Activated gamma-delta T cell treated with anti-CD3 and anti-CD28 coated beads, Interleukin-2, amount 50 U/mL, for 16 hours (primary cell): ENCODE results near the gene KRTAP10-6.
"Not testable (repeated sequence)": the region's sequence is repeated elsewhere in the genome, so short reads cannot be mapped to it uniquely, and the experiment has no call there.

ENCODE experiments used
- DNase-seq: peaks from one replicate; pipeline ENCODE4 v3.0.0-alpha.2; 2020; ENCODE audit warnings: low read depth

KRTAP10-6 gene

GRCh38 chr21:44555200-44555875 is 37.0 kb downstream of the KRTAP10-6 start:
- no peak for DNase-seq

GRCh38 chr21:44552681-44553080 is 39.6 kb downstream of the KRTAP10-6 start:
- DNase-seq = no peak

GRCh38 chr21:44552136-44552535 is 40.2 kb downstream of the KRTAP10-6 start:
- no peak for DNase-seq

- no peak for DNase-seq
Observed at GRCh38 chr21:44551340-44551961, 40.9 kb downstream of the KRTAP10-6 start, which contains the start of gene KRTAP10-2. Gene KRTAP10-2 (minus strand): TSS chr21:44551505. CDS start chr21:44551458, 47 bp downstream.

- DNase-seq = no peak
Observed at GRCh38 chr21:44550807-44551206, 41.5 kb downstream of the KRTAP10-6 start.

- not testable (repeated sequence) for DNase-seq
Observed at GRCh38 chr21:44550285-44550684, 42.0 kb downstream of the KRTAP10-6 start.

GRCh38 chr21:44549525-44550211 is 42.6 kb downstream of the KRTAP10-6 start:
- no peak for DNase-seq

GRCh38 chr21:44548922-44549321 is 43.4 kb downstream of the KRTAP10-6 start:
- DNase-seq = no peak

GRCh38 chr21:44548381-44548780 is 43.9 kb downstream of the KRTAP10-6 start:
- no peak for DNase-seq

GRCh38 chr21:44547656-44548331 is 44.5 kb downstream of the KRTAP10-6 start:
- DNase-seq = no peak

- no peak for DNase-seq
Observed at GRCh38 chr21:44544566-44544965, 47.7 kb downstream of the KRTAP10-6 start.

GRCh38 chr21:44542716-44543115 is 49.6 kb downstream of the KRTAP10-6 start:
- DNase-seq = no peak
